ENCODE results near the gene TMEM168.
"Not testable (repeated sequence)": the region's sequence is repeated elsewhere in the genome, so short reads cannot be mapped to it uniquely, and the experiment has no call there.

The TMEM168 gene

DNA sequence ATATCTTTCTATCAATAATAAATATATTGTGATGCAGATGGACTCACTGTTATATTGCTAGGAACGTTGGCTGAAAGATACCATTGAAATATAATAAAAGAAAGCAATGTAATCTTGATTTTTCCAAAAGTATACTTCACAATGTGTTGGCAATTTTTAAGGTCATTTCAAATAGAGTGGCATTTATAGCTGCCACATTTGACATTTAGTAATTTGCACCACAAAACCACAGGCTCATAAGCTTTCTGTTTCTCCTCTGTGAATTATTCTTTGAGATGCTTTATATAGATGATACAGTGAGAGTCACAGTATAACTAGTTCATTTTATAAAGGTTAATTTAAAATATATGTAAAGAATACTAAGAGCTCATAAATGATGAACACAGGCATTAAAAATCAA lies 44.6 kb downstream of the TMEM168 start:
- no peak for DNase-seq (ENCODE audit: extremely low read depth, insufficient read length)
- no peak overlapping the region for H3K4me3 ChIP-seq (replicated peaks; ENCODE audit: low read depth, low read length)
- no peaks in the 10 kb centered on the region for H3K27me3 ChIP-seq (replicated peaks; ENCODE audit: control insufficient read depth, insufficient read depth, low read length)
- H3K36me3 ChIP-seq (ENCODE audit: control insufficient read depth, insufficient read depth, low read length): no peaks in the 10 kb centered on the region
- TF ChIP-seq, protein P1, sequence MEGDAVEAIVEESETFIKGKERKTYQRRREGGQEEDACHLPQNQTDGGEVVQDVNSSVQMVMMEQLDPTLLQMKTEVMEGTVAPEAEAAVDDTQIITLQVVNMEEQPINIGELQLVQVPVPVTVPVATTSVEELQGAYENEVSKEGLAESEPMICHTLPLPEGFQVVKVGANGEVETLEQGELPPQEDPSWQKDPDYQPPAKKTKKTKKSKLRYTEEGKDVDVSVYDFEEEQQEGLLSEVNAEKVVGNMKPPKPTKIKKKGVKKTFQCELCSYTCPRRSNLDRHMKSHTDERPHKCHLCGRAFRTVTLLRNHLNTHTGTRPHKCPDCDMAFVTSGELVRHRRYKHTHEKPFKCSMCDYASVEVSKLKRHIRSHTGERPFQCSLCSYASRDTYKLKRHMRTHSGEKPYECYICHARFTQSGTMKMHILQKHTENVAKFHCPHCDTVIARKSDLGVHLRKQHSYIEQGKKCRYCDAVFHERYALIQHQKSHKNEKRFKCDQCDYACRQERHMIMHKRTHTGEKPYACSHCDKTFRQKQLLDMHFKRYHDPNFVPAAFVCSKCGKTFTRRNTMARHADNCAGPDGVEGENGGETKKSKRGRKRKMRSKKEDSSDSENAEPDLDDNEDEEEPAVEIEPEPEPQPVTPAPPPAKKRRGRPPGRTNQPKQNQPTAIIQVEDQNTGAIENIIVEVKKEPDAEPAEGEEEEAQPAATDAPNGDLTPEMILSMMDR (IDR thresholded peaks at IDR 0.05; ENCODE audit: insufficient read depth, low read length, poor library complexity, severe bottlenecking): no peak

DNA sequence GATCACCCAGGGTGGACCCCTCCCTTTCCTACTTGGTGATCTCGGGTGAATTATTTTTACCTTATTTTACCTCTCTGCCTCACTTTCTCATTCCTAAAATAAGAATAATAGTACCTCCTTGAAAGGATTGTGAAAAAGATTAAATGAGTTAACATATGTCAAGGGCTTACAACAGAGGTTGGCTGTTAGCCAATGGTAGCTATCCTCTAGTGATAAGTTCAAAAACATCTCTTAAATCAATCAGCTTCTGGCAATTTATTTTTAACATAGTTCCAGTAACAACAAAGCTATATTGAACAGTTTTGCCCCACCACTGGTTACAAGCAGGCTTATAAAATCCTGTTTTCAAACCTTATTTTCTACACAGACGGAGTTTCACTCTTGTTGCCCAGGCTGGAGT lies 45.4 kb downstream of the TMEM168 start:
- H3K36me3 ChIP-seq (ENCODE audit: control insufficient read depth, insufficient read depth, low read length): no peaks in the 10 kb centered on the region
- H3K4me3 ChIP-seq (replicated peaks; ENCODE audit: low read depth, low read length): no peak overlapping the region
- H3K27me3 ChIP-seq (replicated peaks; ENCODE audit: control insufficient read depth, insufficient read depth, low read length): no peaks in the 10 kb centered on the region
- TF ChIP-seq, protein P1 (IDR thresholded peaks at IDR 0.05; ENCODE audit: insufficient read depth, low read length, poor library complexity, severe bottlenecking): no peak
- no peak for DNase-seq (ENCODE audit: extremely low read depth, insufficient read length)

DNA sequence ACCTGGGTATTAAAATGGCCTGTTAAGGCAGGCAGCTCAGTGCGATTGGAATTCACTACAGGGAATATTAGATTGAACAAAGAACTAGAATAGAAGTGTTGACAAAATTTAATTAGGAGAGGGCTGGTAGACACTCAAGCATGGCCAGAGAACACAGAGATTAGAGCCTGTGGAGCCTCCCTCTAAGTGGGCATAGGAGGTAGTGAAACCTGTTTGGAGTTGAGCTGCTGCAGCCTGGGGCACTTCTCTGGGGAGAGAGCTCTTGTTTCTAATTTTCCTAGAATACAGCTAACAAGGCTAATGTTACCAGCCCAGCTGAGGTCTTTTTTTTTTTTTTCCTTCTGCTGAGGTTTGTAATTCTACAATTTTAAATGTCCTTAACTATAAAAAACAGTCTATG lies 46.4 kb downstream of the TMEM168 start:
- TF ChIP-seq, protein P1 (IDR thresholded peaks at IDR 0.05; ENCODE audit: insufficient read depth, low read length, poor library complexity, severe bottlenecking): no peak
- Histone ChIP-seq H3K4me3 (replicated peaks; ENCODE audit: low read depth, low read length) (no peak overlapping the region), H3K36me3 (ENCODE audit: control insufficient read depth, insufficient read depth, low read length) (no peaks in the 10 kb centered on the region), H3K27me3 (replicated peaks; ENCODE audit: control insufficient read depth, insufficient read depth, low read length) (no peaks in the 10 kb centered on the region)
- DNase-seq (ENCODE audit: extremely low read depth, insufficient read length): no peak

DNA sequence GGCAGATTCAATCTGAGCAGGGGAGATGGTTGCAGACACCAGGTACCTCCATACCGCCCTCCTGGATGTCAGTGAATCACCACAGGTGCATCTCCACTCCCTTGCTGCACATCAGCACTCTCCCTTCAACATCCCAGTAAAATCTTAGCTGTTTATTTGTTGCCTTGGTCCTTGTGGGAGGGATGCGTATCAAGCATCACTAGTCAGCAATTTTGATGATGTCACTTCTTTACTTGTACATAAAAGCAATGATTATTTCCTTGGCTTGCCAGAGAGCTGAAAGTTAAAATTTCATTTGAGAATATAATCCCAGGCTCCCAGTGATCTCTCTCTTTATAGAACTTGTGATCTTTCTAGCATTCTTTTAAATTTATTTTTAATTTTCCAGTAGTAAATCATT lies 49.5 kb downstream of the TMEM168 start:
- no peaks in the 10 kb centered on the region for H3K27me3 ChIP-seq (replicated peaks; ENCODE audit: control insufficient read depth, insufficient read depth, low read length)
- DNase-seq (ENCODE audit: extremely low read depth, insufficient read length): no peak
- TF ChIP-seq, protein P1 (IDR thresholded peaks at IDR 0.05; ENCODE audit: insufficient read depth, low read length, poor library complexity, severe bottlenecking): no peak
- no peak overlapping the region for H3K4me3 ChIP-seq (replicated peaks; ENCODE audit: low read depth, low read length)
- H3K36me3 ChIP-seq (ENCODE audit: control insufficient read depth, insufficient read depth, low read length): no peaks in the 10 kb centered on the region

DNA sequence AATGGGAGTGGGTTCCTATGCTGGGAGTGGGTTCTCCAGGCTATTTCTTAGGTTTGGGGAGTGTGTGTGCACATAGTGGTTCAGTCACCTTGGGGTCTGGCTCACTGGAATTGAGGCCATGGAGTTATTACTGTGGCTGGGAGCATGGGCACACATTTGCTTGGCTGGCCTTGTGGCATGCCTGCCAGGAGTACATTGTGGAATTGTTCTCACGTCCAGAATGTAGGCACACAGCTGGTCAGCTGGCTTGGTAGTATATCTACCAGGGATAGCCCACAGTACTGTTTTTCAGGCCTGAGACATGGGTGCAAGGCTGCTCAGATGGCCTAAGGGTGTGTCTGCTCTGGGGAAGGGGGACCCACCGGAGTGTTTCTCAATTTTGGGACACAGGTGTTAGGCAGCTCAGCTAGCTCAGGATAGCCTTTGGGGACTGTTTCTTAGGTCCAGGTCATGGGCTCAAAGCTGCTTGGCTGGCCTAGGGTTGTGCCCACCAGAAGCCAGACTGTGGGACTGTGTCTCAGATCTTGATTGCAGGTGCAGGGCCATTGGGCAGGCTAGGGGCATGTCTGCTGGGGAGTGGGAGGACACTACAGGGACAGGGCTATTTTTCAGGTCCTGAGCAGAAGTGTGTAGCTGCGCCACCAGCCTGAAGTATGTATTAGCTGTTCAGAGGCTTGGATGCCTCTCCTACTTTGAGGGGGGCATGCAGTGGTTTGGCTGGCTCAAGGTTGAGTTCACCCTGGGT lies 50.6 kb downstream of the TMEM168 start:
- Histone ChIP-seq H3K4me3 (replicated peaks; ENCODE audit: low read depth, low read length) (no peak overlapping the region), H3K27me3 (replicated peaks; ENCODE audit: control insufficient read depth, insufficient read depth, low read length) (no peaks in the 10 kb centered on the region), H3K36me3 (ENCODE audit: control insufficient read depth, insufficient read depth, low read length) (no peaks in the 10 kb centered on the region)
- no peak for DNase-seq (ENCODE audit: extremely low read depth, insufficient read length)
- TF ChIP-seq, protein P1 (IDR thresholded peaks at IDR 0.05; ENCODE audit: insufficient read depth, low read length, poor library complexity, severe bottlenecking): no peak

DNA sequence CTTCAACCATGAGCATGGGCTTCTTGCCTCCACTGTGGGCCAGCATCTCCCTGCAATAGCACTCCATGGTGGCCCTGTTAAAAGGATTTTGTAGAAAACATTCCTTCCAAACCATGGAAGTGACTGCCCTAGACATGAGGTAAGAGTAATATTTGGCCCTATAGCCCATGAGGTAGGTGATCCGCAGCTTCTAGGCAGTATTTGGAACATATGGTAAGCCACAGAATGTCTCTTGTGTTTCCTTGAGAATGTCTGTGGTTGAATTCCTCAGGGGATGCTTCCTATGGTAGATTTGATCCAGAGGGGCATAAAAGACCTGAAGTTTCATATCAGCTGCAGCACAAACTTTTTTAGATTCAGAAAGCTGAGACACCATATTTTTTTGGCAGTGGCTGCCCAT lies 54.9 kb downstream of the TMEM168 start:
- DNase-seq (ENCODE audit: extremely low read depth, insufficient read length): no peak
- Histone ChIP-seq H3K4me3 (replicated peaks; ENCODE audit: low read depth, low read length) (no peak overlapping the region), H3K27me3 (replicated peaks; ENCODE audit: control insufficient read depth, insufficient read depth, low read length) (no peaks in the 10 kb centered on the region), H3K36me3 (ENCODE audit: control insufficient read depth, insufficient read depth, low read length) (no peaks in the 10 kb centered on the region)
- TF ChIP-seq, protein P1 (IDR thresholded peaks at IDR 0.05; ENCODE audit: insufficient read depth, low read length, poor library complexity, severe bottlenecking): no peak

DNA sequence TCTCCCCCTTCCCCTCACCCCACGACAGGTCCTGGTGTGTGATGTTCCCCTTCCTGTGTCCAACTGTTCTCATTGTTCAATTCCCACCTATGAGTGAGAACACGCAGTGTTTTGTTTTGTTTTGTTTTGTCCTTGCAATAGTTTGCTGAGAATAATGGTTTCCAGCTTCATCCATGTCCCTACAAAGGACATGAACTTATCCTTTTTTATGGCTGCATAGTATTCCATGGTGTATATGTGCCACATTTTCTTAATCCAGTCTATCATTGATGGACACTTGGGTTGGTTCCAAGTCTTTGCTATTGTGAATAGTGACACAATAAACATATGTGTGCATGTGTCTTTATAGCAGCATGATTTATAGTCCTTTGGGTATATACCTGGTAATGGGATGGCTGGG lies 58.9 kb downstream of the TMEM168 start:
- not testable (repeated sequence) for H3K36me3 ChIP-seq (ENCODE audit: control insufficient read depth, insufficient read depth, low read length); DNase-seq (ENCODE audit: extremely low read depth, insufficient read length); H3K4me3 ChIP-seq (replicated peaks; ENCODE audit: low read depth, low read length); H3K27me3 ChIP-seq (replicated peaks; ENCODE audit: control insufficient read depth, insufficient read depth, low read length)

Data from GM06990 (cell line).